Measurements from ENCODE around the gene CTIF. TPM values are rescaled to one million over a fixed set of nuclear protein-coding genes. Genes with fewer than 3 reads are reported as not detected.

CTIF gene
- total and polyA plus RNA-seq, 2 experiments from 2014 or later = 8.6 to 14.4 TPM

DNA sequence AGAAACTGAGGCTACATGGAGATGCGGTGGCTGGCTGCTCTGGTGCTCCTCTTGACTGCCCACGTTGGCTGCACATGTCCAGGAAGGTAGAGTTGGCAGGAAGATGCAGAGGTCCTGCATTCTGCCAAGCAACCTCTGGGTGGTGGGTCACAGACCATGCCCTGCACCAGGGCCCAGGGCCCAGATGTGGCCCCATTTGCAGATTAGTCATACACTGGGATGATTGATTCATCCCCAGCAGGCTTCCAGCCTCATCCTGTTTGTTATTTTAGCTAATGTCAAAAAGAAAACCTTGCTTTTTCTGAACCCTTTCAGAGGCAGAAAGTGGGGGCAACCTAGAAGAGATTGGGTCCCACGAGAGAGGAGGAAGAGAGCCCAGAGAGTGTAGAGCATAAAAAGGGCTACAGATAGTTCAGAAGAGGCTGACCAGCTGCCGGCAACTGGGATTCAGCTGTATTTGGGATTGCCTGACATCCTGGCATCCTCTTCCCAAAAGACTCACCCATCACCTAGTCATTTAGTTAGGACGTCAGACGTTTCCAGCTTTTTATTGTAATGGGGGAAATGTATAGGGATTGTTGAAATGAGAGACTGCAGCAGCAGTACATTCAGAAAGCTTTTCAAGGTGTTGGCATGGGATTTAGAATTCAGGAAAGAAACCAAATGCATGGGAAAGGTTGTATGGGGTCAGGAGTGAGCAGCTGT lies 101.9 kb downstream of the CTIF start:
- no peaks in the 10 kb centered on the region for H3K27me3 ChIP-seq (ENCODE audit: insufficient read depth)
- H4K20me1 ChIP-seq (replicated peaks; ENCODE audit: insufficient read depth) = 0 out of 2 replicates have a peak, but pooled peaks cover 3% of the 10 kb centered on the region
- no peak for ATAC-seq
- no peaks in the 10 kb centered on the region for H3K79me2 ChIP-seq (replicated peaks; ENCODE audit: insufficient read depth)
- no peak overlapping the region for H3K4me3 ChIP-seq
- Mint-ChIP-seq H3K27me3 (ENCODE audit: insufficient read depth, low read depth, poor library complexity) (peaks cover 11% of the 10 kb centered on the region), H3K9me3 (0 out of 3 replicates have a peak, but pooled peaks cover 3% of the 10 kb centered on the region), H3K4me1 (peaks cover 17% of the 10 kb centered on the region), H3K4me3 (no peak overlapping the region), H3K36me3 (ENCODE audit: low read depth) (peaks cover 6% of the 10 kb centered on the region; the same call in 2 of the 3 replicates), H3K27ac (no peak overlapping the region)
- H3K27ac ChIP-seq (ENCODE audit: low read depth) = no peak overlapping the region
- TF ChIP-seq, protein P1, sequence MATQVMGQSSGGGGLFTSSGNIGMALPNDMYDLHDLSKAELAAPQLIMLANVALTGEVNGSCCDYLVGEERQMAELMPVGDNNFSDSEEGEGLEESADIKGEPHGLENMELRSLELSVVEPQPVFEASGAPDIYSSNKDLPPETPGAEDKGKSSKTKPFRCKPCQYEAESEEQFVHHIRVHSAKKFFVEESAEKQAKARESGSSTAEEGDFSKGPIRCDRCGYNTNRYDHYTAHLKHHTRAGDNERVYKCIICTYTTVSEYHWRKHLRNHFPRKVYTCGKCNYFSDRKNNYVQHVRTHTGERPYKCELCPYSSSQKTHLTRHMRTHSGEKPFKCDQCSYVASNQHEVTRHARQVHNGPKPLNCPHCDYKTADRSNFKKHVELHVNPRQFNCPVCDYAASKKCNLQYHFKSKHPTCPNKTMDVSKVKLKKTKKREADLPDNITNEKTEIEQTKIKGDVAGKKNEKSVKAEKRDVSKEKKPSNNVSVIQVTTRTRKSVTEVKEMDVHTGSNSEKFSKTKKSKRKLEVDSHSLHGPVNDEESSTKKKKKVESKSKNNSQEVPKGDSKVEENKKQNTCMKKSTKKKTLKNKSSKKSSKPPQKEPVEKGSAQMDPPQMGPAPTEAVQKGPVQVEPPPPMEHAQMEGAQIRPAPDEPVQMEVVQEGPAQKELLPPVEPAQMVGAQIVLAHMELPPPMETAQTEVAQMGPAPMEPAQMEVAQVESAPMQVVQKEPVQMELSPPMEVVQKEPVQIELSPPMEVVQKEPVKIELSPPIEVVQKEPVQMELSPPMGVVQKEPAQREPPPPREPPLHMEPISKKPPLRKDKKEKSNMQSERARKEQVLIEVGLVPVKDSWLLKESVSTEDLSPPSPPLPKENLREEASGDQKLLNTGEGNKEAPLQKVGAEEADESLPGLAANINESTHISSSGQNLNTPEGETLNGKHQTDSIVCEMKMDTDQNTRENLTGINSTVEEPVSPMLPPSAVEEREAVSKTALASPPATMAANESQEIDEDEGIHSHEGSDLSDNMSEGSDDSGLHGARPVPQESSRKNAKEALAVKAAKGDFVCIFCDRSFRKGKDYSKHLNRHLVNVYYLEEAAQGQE (IDR thresholded peaks at IDR 0.05; ENCODE audit: unreplicated experiment) = no peak
- no peak for TF ChIP-seq JUNB (IDR thresholded peaks at IDR 0.05; ENCODE audit: unreplicated experiment)
- TF ChIP-seq EZH2phosphoT487 (IDR thresholded peaks at IDR 0.05; ENCODE audit: unreplicated experiment) = no peak
- no peak for TF ChIP-seq STAT1 (IDR thresholded peaks at IDR 0.05; ENCODE audit: unreplicated experiment)
- TF ChIP-seq NANOG (IDR thresholded peaks at IDR 0.05; ENCODE audit: borderline replicate concordance) = no peak
- TF ChIP-seq ZNF114 (CRISPR knock-in tag; IDR thresholded peaks at IDR 0.05) = no peak
- TF ChIP-seq ZNF331 (CRISPR knock-in tag; IDR thresholded peaks at IDR 0.05; ENCODE audit: low read depth) = no peak
- no peaks in the 10 kb centered on the region for H3K36me3 ChIP-seq (ENCODE audit: insufficient read depth)
- no peak for DNase-seq (ENCODE audit: low spot score)
- H3K4me2 ChIP-seq = no peak overlapping the region
- no peaks in the 10 kb centered on the region for H3K9me2 ChIP-seq (ENCODE audit: insufficient read depth)
- H3K4me1 ChIP-seq (ENCODE audit: insufficient read depth) = peaks cover 5% of the 10 kb centered on the region; the same call in 1 of the 2 replicates
- H3F3A ChIP-seq (replicated peaks; ENCODE audit: low read depth) = no peaks in the 10 kb centered on the region
- H2AFZ ChIP-seq = no peak overlapping the region

DNA sequence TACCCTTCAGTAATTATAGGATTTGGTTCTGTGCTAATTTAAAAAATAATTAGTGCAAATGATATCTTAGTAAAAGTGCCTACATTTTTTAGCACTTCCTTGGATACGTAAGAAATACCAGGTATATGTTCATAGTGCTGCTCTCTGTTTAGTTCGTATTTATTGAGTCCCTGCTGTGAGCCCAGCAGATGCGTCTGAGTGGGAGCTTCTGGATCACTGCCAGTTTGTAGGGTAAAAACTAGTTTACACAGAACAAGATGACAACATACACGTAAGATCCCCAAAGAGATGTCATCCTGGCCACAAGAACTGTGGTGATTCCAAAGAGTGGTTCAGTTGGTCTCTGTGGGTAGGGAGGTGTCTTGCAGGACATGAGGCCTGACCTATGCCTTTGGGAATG lies 103.2 kb downstream of the CTIF start:
- H3K36me3 Mint-ChIP-seq (ENCODE audit: low read depth) = peaks cover 6% of the 10 kb centered on the region; the same call in 2 of the 3 replicates
- Histone ChIP-seq H3K36me3 (ENCODE audit: insufficient read depth) (no peaks in the 10 kb centered on the region), H3F3A (replicated peaks; ENCODE audit: low read depth) (no peaks in the 10 kb centered on the region), H3K27ac (ENCODE audit: low read depth) (no peak overlapping the region), H2AFZ (no peak overlapping the region), H3K79me2 (replicated peaks; ENCODE audit: insufficient read depth) (no peaks in the 10 kb centered on the region), H3K4me1 (ENCODE audit: insufficient read depth) (no peaks in the 10 kb centered on the region), H3K4me2 (no peak overlapping the region), H4K20me1 (replicated peaks; ENCODE audit: insufficient read depth) (0 out of 2 replicates have a peak, but pooled peaks cover 3% of the 10 kb centered on the region), H3K4me3 (no peak overlapping the region), H3K9me2 (ENCODE audit: insufficient read depth) (no peaks in the 10 kb centered on the region), H3K27me3 (ENCODE audit: insufficient read depth) (no peaks in the 10 kb centered on the region)
- H3K27ac Mint-ChIP-seq = no peak overlapping the region
- no peak overlapping the region for H3K4me3 Mint-ChIP-seq
- peaks cover 8% of the 10 kb centered on the region for H3K27me3 Mint-ChIP-seq (ENCODE audit: insufficient read depth, low read depth, poor library complexity)
- TF ChIP-seq NANOG (IDR thresholded peaks at IDR 0.05; ENCODE audit: borderline replicate concordance) (no peak), CREB1 (CRISPR knock-in tag; IDR thresholded peaks at IDR 0.05; ENCODE audit: low read depth) (no peak), ZNF114 (CRISPR knock-in tag; IDR thresholded peaks at IDR 0.05) (no peak), STAT1 (IDR thresholded peaks at IDR 0.05; ENCODE audit: unreplicated experiment) (no peak), EZH2phosphoT487 (IDR thresholded peaks at IDR 0.05; ENCODE audit: unreplicated experiment) (no peak)
- 0 out of 3 replicates have a peak, but pooled peaks cover 3% of the 10 kb centered on the region for H3K9me3 Mint-ChIP-seq
- DNase-seq (ENCODE audit: low spot score) (no peak), ATAC-seq (no peak)
- H3K4me1 Mint-ChIP-seq = peaks cover 9% of the 10 kb centered on the region
